SU-DHL-6 (cell line): ENCODE results near the gene NHLRC3.

ENCODE experiments used
- H2AFZ ChIP-seq: fragments of 200-600 bp; sonication (generic); 2 replicates; pipeline ENCODE4 v1.6.1; 2014; ENCODE audit warnings: low read depth, mild to moderate bottlenecking, moderate library complexity, mixed read lengths, antibody characterized with exemption, low read length; ENCODE audit not compliant: severe bottlenecking
- H3F3A ChIP-seq: fragments of 200-600 bp; shearing (Covaris generic); 2 replicates; pipeline ENCODE4 v1.6.0; 2016; ENCODE audit warnings: antibody characterized with exemption, mild to moderate bottlenecking; ENCODE audit not compliant: insufficient read depth
- H3K27ac ChIP-seq: fragments of 200-600 bp; sonication (generic); 2 replicates; pipeline ENCODE4 v1.5.1; 2016; ENCODE audit warnings: low read depth, mild to moderate bottlenecking, low read length, moderate library complexity, mixed read lengths
- H3K27me3 ChIP-seq: fragments of 200-600 bp; sonication (generic), shearing (Covaris generic); 2 replicates; pipeline ENCODE4 v1.6.0; 2014; ENCODE audit warnings: mild to moderate bottlenecking, low read length
- H3K36me3 ChIP-seq: fragments of 200-600 bp; sonication (generic); 2 replicates; pipeline ENCODE4 v1.6.1; 2014; ENCODE audit warnings: mild to moderate bottlenecking, low read length, mixed read lengths
- H3K4me2 ChIP-seq: fragments of 300-600, 200-600 bp; shearing (Covaris generic), sonication (generic); 2 replicates; pipeline ENCODE4 v1.6.0; 2014; ENCODE audit warnings: low read length, low read depth, mild to moderate bottlenecking; ENCODE audit not compliant: poor library complexity, severe bottlenecking
- H3K4me3 ChIP-seq: fragments of 200-600 bp; sonication (generic); 2 replicates; pipeline ENCODE4 v1.5.1; 2014; ENCODE audit warnings: antibody characterized with exemption, low read length, mild to moderate bottlenecking, mixed read lengths; ENCODE audit not compliant: insufficient read depth, poor library complexity, severe bottlenecking
- H3K79me2 ChIP-seq: fragments of 200-600 bp; sonication (generic); 2 replicates; pipeline ENCODE4 v1.6.1; 2014; ENCODE audit warnings: mild to moderate bottlenecking, low read length, moderate library complexity; ENCODE audit not compliant: insufficient read depth
- H3K9ac ChIP-seq: fragments of 200-600 bp; sonication (generic); 2 replicates; pipeline ENCODE4 v1.7.0; 2014; ENCODE audit warnings: mild to moderate bottlenecking, low read length
- H3K9me2 ChIP-seq: fragments of 200-600 bp; sonication (generic); replicated peaks from 2 replicates; pipeline ENCODE4 v1.6.1; 2014; ENCODE audit warnings: low read length; ENCODE audit not compliant: insufficient read depth
- H3K9me3 ChIP-seq: fragments of 200-600 bp; sonication (generic); 2 replicates; pipeline ENCODE4 v1.6.1; 2014; ENCODE audit warnings: low read length, mixed read lengths; ENCODE audit not compliant: insufficient read depth
- H4K20me1 ChIP-seq: fragments of 200-600 bp; sonication (generic); 2 replicates; pipeline ENCODE4 v1.6.1; 2014; ENCODE audit warnings: low read depth, mild to moderate bottlenecking, antibody characterized with exemption, low read length, moderate library complexity, mixed read lengths
- EZH2phosphoT487 ChIP-seq: fragments of 200-600 bp; sonication (generic), shearing (Covaris generic); conservative IDR thresholded peaks from 2 replicates; pipeline ENCODE4 v1.6.1; 2018; ENCODE audit warnings: mild to moderate bottlenecking, antibody characterized with exemption, low read length, moderate library complexity, mixed read lengths
- TF ChIP-seq, protein P1 (sequence below): fragments of 200-600 bp; sonication (generic); IDR thresholded peaks from one replicate; pipeline ENCODE4 v1.5.1; 2017; ENCODE audit warnings: antibody characterized with exemption, mild to moderate bottlenecking, low read length, moderate library complexity; ENCODE audit not compliant: insufficient read depth, poor library complexity, severe bottlenecking

The NHLRC3 gene

GRCh38 chr13:39051157-39051556 lies 12.9 kb downstream of the NHLRC3 start:
- no peak overlapping the region for H3K4me2 ChIP-seq
- no peaks in the 10 kb centered on the region for H3K9me2 ChIP-seq
- H3K27me3 ChIP-seq: no peaks in the 10 kb centered on the region
- H3K36me3 ChIP-seq: no peaks in the 10 kb centered on the region
- H3F3A ChIP-seq: no peaks in the 10 kb centered on the region
- no peak overlapping the region for H3K27ac ChIP-seq
- no peaks in the 10 kb centered on the region for H3K79me2 ChIP-seq
- no peaks in the 10 kb centered on the region for H4K20me1 ChIP-seq
- H3K9ac ChIP-seq: no peak overlapping the region
- TF ChIP-seq, protein P1, sequence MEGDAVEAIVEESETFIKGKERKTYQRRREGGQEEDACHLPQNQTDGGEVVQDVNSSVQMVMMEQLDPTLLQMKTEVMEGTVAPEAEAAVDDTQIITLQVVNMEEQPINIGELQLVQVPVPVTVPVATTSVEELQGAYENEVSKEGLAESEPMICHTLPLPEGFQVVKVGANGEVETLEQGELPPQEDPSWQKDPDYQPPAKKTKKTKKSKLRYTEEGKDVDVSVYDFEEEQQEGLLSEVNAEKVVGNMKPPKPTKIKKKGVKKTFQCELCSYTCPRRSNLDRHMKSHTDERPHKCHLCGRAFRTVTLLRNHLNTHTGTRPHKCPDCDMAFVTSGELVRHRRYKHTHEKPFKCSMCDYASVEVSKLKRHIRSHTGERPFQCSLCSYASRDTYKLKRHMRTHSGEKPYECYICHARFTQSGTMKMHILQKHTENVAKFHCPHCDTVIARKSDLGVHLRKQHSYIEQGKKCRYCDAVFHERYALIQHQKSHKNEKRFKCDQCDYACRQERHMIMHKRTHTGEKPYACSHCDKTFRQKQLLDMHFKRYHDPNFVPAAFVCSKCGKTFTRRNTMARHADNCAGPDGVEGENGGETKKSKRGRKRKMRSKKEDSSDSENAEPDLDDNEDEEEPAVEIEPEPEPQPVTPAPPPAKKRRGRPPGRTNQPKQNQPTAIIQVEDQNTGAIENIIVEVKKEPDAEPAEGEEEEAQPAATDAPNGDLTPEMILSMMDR: no peak
- no peak for TF ChIP-seq EZH2phosphoT487
- no peak overlapping the region for H3K4me3 ChIP-seq
- H3K9me3 ChIP-seq: no peaks in the 10 kb centered on the region
- no peak overlapping the region for H2AFZ ChIP-seq

GRCh38 chr13:39052944-39053343 lies 14.7 kb downstream of the NHLRC3 start:
- H3K27ac ChIP-seq: no peak overlapping the region
- H3K9ac ChIP-seq: no peak overlapping the region
- H3K9me2 ChIP-seq: no peaks in the 10 kb centered on the region
- no peak overlapping the region for H3K4me3 ChIP-seq
- no peak overlapping the region for H2AFZ ChIP-seq
- TF ChIP-seq, protein P1: no peak
- no peak for TF ChIP-seq EZH2phosphoT487
- no peaks in the 10 kb centered on the region for H3K36me3 ChIP-seq
- no peaks in the 10 kb centered on the region for H3K27me3 ChIP-seq
- no peak overlapping the region for H3K4me2 ChIP-seq
- H3K9me3 ChIP-seq: no peaks in the 10 kb centered on the region
- no peaks in the 10 kb centered on the region for H4K20me1 ChIP-seq
- H3K79me2 ChIP-seq: no peaks in the 10 kb centered on the region
- no peaks in the 10 kb centered on the region for H3F3A ChIP-seq

DNA sequence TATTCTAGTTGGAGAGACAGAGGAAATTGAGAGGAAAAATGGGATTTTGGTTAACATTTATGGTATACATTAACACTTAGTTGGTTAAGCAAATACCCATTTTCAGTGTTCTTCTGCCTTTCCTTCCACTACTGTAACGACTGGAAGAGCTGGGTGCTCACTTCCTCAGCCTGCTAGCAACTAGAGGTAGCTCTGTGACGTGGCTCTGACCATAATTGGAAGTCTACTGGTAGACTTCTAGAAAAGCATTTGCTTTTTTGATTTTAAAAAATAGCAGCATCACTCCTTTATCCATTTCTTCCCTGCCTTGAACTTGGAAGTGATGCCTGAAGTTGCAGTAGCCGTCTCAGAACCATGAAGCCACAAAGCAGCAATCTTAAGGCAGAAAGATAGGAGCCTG lies 15.9 kb downstream of the NHLRC3 start:
- TF ChIP-seq EZH2phosphoT487: no peak
- TF ChIP-seq, protein P1: no peak
- Histone ChIP-seq H3K4me2 (no peak overlapping the region), H3K79me2 (no peaks in the 10 kb centered on the region), H3K4me3 (no peak overlapping the region), H2AFZ (no peak overlapping the region), H3F3A (no peaks in the 10 kb centered on the region), H3K9me2 (no peaks in the 10 kb centered on the region), H3K27ac (no peak overlapping the region), H4K20me1 (no peaks in the 10 kb centered on the region), H3K9me3 (no peaks in the 10 kb centered on the region), H3K9ac (no peak overlapping the region), H3K27me3 (no peaks in the 10 kb centered on the region), H3K36me3 (no peaks in the 10 kb centered on the region)
